ENCODE results near the gene RGS9.

The RGS9 gene

DNA sequence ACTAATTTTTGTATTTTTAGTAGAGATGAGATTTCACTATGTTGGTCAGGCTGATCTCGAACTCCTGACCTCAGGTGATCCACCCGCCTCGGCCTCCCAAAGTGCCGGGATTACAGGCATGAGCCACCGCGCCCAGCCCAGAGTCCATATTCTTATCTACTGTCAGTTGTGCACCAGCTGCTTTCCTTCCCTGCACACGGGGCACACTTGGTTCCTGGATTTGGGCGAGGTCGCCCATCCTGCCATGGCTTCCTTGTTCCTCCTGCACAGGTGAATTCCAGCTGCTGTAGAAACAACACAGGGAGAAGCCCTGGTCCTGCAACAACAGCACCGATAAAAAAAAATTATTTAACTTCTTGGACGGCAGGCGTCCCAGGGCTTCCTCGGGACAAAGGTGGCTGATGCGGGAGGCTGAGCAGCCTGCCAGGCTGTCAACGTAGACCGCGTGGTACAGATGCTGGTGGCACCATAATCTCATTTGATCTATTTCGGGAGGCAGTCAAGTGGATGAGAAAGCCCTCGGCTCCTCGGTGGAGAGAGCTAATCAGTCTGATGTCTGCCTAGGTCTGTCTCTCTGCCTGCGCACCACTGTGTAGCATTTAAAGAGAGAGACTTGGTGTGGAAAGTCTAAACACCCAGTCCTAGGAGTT is 19.1 kb downstream of the RGS9 start:
- Mint-ChIP-seq H3K4me3 (no peak overlapping the region), H3K9me3 (no peaks in the 10 kb centered on the region), H3K36me3 (no peaks in the 10 kb centered on the region), H3K27ac (no peak overlapping the region), H3K4me1 (peaks cover 13% of the 10 kb centered on the region), H3K27me3 (no peaks in the 10 kb centered on the region)
- ATAC-seq (ENCODE audit: low read depth) (no peak), DNase-seq (ENCODE audit: low spot score in 2 of 2) (no peak)

DNA sequence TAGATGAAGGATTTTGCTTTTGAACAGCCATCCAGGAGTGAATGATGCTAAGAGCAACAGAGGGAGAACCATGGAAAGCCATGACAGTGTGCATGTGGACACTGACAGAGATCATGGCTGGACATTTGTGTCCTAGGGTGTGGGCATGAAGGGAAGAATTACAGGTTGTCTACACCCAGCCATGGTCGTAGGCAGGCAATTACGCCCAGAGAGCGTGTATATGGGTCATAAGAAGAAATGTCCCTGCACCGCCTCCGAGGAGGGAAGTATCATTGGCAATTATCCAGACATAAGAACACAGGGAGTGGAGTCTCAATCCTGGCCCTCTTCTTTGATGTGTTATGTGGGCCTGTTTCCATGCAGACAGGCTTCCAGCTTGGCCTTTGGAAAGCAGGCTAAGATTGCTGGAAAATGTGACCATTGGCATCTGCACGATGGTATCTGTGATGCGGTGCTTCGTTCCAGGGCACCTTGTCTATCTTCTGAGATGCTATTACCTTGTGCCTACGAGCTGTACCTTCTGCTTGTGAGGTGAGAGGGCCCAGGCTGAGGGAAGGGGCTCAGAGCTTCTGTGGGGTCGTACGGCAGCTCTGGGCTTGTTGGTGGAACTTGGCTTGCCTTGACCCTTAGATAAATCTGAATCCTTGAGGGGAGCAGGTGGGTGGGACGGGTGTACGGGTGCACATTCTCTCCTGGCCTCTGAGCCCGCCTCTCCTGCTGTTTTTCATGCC is 19.8 kb downstream of the RGS9 start:
- Mint-ChIP-seq H3K4me3 (no peak overlapping the region), H3K4me1 (peaks cover 13% of the 10 kb centered on the region)

DNA sequence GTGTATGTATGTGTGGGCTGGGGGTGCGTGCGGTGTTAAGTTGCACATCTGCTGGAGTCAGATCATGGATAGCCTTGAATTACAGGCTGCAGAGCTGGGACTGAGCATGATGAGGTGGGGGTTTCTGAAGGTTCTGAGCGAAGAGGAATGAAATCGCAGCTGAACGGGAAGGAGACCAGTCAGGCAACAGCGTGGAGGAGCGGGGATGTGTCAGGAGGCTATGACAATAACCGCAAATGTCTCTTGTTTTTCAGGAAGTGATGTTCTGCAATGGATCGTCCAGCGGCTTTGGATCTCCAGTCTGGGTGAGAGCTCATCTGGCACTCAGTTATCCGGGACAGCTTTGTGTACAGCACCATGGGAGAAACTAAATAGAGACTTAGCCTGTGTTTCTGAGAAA is 20.9 kb downstream of the RGS9 start:
- peaks cover 13% of the 10 kb centered on the region for H3K4me1 Mint-ChIP-seq
- H3K4me3 Mint-ChIP-seq: no peak overlapping the region
- H3K36me3 Mint-ChIP-seq: no peaks in the 10 kb centered on the region
- no peak overlapping the region for H3K27ac Mint-ChIP-seq
- H3K9me3 Mint-ChIP-seq: no peaks in the 10 kb centered on the region
- H3K27me3 Mint-ChIP-seq: no peaks in the 10 kb centered on the region
- ATAC-seq (ENCODE audit: low read depth): no peak
- no peak for DNase-seq (ENCODE audit: low spot score in 2 of 2)

More for the DNA sequence above, 19.8 kb downstream of the RGS9 start:
- no peak overlapping the region for H3K27ac Mint-ChIP-seq
- H3K36me3 Mint-ChIP-seq: no peaks in the 10 kb centered on the region
- H3K27me3 Mint-ChIP-seq: no peaks in the 10 kb centered on the region
- ATAC-seq (ENCODE audit: low read depth) (no peak), DNase-seq (ENCODE audit: low spot score in 2 of 2) (no peak)
- no peaks in the 10 kb centered on the region for H3K9me3 Mint-ChIP-seq

DNA sequence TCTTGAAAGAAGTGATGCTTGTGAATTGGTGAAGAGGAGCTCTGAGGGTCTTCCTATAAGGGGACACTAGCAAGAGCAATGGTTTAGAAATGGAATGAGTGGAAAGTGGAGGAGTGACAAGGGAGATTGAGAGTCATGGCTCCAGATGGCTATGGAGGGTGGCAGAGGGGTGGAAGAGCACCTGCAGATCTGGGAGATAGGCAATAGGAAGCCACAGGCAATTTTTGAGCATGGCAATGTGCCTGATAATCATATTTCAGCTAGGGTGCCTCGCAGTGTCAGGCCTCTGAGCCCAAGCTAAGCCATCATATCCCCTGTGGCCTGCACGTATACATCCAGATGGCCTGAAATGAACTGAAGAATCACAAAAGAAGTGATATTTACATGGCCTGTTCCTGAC is 21.5 kb downstream of the RGS9 start:
- no peak overlapping the region for H3K27ac Mint-ChIP-seq
- no peak for DNase-seq (ENCODE audit: low spot score in 2 of 2)
- no peaks in the 10 kb centered on the region for H3K36me3 Mint-ChIP-seq
- no peak overlapping the region for H3K4me3 Mint-ChIP-seq
- H3K4me1 Mint-ChIP-seq: peaks cover 16% of the 10 kb centered on the region
- no peak for ATAC-seq (ENCODE audit: low read depth)
- H3K9me3 Mint-ChIP-seq: no peaks in the 10 kb centered on the region
- H3K27me3 Mint-ChIP-seq: no peaks in the 10 kb centered on the region

DNA sequence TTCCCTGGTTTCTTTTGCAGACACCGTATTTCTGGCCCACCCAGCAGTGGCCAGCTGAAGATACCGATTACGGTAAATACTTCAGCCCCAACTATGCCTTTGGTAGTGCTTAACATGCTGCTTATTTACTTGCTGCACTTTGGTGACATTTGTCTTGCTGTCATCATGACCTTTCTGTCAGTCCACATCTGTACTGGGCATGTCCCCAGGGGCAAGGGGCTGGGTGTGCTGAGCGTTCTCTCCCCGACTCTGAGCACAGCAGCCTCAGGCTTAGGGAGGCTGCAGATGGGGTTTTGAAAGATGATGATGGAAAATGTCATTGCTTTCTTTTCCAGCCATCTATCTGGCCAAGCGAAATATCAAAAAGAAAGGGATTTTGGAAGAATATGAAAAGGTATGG is 23.3 kb downstream of the RGS9 start:
- Mint-ChIP-seq H3K4me3 (no peak overlapping the region), H3K36me3 (no peaks in the 10 kb centered on the region), H3K27me3 (no peaks in the 10 kb centered on the region), H3K9me3 (no peaks in the 10 kb centered on the region), H3K4me1 (peaks cover 10% of the 10 kb centered on the region), H3K27ac (no peak overlapping the region)
- DNase-seq (ENCODE audit: low spot score in 2 of 2) (no peak), ATAC-seq (ENCODE audit: low read depth) (no peak)

DNA sequence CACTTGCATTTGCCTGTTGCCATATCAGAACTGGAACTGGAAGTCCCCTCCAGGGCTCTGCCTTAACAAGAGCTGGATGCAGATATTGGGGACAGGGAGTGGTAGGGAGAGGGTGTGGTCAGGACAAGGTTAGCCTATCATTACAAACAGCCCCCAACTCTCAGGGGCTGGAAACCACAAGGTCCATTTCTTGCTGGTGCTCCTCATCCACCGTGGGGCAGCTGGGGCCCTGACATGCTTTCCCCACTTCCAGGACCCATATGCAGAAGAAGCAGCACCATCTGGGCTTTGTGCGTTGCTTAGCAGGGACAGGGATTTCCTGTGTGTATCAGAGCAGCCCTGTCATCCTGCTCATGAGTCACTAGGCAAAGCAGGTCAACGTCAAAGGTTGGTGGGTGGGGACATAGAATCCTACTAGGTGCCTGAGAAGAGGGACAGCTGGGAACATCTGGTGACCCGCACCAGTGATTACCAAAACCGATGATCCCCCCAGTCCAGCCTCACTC is 26.9 kb downstream of the RGS9 start:
- H3K27me3 Mint-ChIP-seq: no peaks in the 10 kb centered on the region

DNA sequence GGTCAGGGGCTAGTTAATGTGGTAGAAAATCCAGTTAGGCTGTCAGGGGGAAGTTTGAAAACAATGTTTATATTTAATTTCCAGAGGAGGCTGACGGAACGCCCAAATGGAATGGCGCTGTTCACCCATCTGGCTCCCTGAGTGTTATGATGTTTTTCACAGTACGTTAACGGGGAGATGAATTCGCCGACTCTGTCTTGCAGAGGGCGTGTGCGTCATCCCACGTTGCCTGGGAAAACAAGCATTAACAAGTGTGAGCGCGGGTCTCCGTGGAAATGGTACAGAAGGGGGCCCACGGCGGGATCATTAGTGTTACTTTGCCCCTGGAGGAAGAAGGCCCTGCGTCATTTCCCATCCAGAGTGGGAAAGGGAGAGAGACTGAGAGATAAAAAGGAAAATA is 29.6 kb downstream of the RGS9 start:
- H3K36me3 Mint-ChIP-seq: no peaks in the 10 kb centered on the region
- no peaks in the 10 kb centered on the region for H3K27me3 Mint-ChIP-seq
- peaks cover 8% of the 10 kb centered on the region for H3K4me1 Mint-ChIP-seq
- no peak overlapping the region for H3K4me3 Mint-ChIP-seq
- no peak for DNase-seq (ENCODE audit: low spot score in 2 of 2)
- H3K9me3 Mint-ChIP-seq: no peaks in the 10 kb centered on the region
- no peak overlapping the region for H3K27ac Mint-ChIP-seq
- no peak for ATAC-seq (ENCODE audit: low read depth)

More for the DNA sequence above, 26.9 kb downstream of the RGS9 start:
- DNase-seq (ENCODE audit: low spot score in 2 of 2) (peak in 1 of 2 donors; percentile 14), ATAC-seq (ENCODE audit: low read depth) (peak; percentile 93)
- H3K4me3 Mint-ChIP-seq: no peak overlapping the region
- peaks cover 8% of the 10 kb centered on the region for H3K4me1 Mint-ChIP-seq
- no peaks in the 10 kb centered on the region for H3K9me3 Mint-ChIP-seq
- no peaks in the 10 kb centered on the region for H3K36me3 Mint-ChIP-seq
- no peak overlapping the region for H3K27ac Mint-ChIP-seq

DNA sequence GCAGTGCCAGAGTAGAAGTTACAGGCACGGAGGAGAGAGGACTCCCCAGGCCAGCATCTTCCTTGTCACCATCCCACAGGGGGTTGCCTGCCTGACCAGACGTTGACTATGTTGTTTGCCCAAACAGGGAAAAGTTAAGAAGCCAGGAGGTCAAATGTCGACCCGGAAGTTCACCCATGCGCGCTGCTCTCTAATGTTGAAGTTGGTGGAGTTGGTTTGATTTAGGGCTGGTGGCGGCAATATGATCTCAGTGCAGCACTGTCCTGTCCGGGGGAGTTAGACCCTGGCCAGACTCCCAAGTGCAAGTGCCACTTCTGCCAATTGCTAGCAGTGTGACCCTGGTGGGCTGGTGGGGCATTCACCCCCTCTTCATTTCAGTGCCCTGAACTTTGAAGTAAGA is 30.4 kb downstream of the RGS9 start:
- DNase-seq (ENCODE audit: low spot score in 2 of 2) (no peak), ATAC-seq (ENCODE audit: low read depth) (no peak)
- Mint-ChIP-seq H3K9me3 (no peaks in the 10 kb centered on the region), H3K27ac (no peak overlapping the region), H3K4me1 (peaks cover 8% of the 10 kb centered on the region), H3K4me3 (no peak overlapping the region), H3K27me3 (no peaks in the 10 kb centered on the region), H3K36me3 (no peaks in the 10 kb centered on the region)

DNA sequence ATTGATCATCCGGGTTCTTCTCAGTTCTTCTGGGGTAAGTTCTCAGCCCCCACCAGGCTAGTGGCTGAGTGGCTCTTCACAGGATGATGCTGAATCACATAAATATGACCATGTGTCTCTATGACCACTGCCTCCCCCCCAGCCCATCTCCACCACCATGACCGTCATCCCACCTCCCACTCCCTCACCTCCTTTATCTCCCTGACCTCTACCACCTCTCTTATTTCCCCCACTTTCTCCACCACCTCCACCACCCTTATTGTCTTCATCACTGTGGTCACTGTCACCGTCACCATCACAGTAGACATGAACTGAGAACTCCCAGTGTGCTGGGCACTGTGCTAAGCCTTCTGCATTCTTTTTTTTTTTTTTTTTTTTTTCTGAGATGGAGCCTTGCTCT is 32.5 kb downstream of the RGS9 start:
- no peak for ATAC-seq (ENCODE audit: low read depth)
- no peaks in the 10 kb centered on the region for H3K36me3 Mint-ChIP-seq

DNA sequence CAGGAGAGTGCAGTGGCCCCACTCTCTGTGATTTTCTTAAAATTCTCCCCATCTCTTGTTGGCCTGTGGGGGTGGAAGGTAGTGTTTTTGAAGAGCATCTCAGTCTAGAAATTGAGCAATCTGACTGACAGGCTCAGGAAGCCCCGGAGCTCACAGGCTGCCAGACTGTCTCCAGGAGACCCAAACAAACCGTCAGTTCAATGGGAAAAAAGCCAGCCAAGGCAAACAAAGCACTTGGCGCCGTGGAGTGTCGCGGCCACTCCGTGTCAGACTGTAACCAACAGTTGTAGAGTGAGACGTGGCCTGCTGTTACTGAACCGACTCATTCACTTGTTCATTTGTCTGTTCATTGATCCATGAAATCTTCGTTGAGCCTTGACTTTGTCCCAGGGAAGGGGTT is 33.7 kb downstream of the RGS9 start:
- Mint-ChIP-seq H3K27ac (no peak overlapping the region), H3K4me1 (peaks cover 6% of the 10 kb centered on the region), H3K36me3 (no peaks in the 10 kb centered on the region), H3K27me3 (no peaks in the 10 kb centered on the region), H3K9me3 (no peaks in the 10 kb centered on the region), H3K4me3 (no peak overlapping the region)
- ATAC-seq (ENCODE audit: low read depth) (no peak), DNase-seq (ENCODE audit: low spot score in 2 of 2) (no peak)

More for the DNA sequence above, 32.5 kb downstream of the RGS9 start:
- peaks cover 6% of the 10 kb centered on the region for H3K4me1 Mint-ChIP-seq
- DNase-seq (ENCODE audit: low spot score in 2 of 2): no peak
- H3K27me3 Mint-ChIP-seq: no peaks in the 10 kb centered on the region
- H3K27ac Mint-ChIP-seq: no peak overlapping the region
- H3K9me3 Mint-ChIP-seq: no peaks in the 10 kb centered on the region
- H3K4me3 Mint-ChIP-seq: no peak overlapping the region

DNA sequence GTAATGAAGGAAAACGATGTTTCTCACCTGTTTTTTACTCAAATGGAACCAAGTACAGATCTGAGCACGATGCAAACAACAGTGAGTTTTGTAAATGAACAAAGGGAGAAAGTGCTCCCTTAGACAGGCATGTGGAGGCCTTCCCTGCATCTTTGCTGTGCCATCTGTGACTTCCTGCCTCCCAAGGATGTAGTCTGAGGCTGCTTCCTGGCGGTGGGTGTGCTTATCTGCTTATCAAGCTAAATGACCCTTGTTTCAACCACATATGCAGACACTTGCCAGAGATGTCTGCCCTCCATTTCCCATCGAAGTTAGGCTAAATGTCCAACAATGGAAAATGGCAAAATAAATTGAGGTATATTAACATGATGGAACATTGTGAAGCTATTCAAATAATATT is 34.6 kb downstream of the RGS9 start:
- H3K4me3 Mint-ChIP-seq: no peak overlapping the region

DNA sequence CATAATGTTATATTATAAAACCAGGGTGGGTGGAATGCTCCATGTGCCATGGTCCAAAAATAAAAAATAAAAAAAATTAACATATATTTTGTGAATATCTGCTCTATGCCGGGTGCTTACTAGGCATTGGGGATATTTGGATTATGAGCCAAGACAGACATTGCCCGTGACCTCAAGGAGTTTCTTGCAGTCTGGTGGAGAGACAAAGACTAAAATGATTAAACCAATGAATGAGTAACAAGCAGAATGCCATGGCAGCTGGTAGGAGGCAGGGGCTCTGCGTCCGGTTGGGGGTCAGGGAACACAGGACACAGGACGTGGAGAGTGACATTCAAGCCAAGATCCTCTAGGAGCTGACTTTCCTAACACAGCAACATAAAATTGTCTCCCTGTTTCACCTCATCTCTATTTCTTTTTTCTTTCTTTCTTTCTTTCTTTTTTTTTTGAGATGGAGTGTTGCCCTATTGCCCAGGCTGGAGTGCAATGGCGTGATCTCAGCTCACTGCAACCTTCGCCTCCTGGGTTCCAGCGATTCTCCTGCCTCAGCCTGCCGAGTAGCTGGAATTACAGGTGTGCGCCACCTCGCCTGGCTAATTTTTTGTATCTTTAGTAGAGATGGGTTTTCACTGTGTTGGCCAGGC is 35.4 kb downstream of the RGS9 start:
- H3K36me3 Mint-ChIP-seq: peaks cover 2% of the 10 kb centered on the region
- ATAC-seq (ENCODE audit: low read depth) (no peak), DNase-seq (ENCODE audit: low spot score in 2 of 2) (no peak)
- H3K9me3 Mint-ChIP-seq: peaks cover 8% of the 10 kb centered on the region
- H3K4me1 Mint-ChIP-seq: peaks cover 17% of the 10 kb centered on the region
- H3K27me3 Mint-ChIP-seq: peaks cover 10% of the 10 kb centered on the region
- no peak overlapping the region for H3K4me3 Mint-ChIP-seq
- H3K27ac Mint-ChIP-seq: no peak overlapping the region

More for the DNA sequence above, 34.6 kb downstream of the RGS9 start:
- Mint-ChIP-seq H3K36me3 (no peaks in the 10 kb centered on the region), H3K9me3 (peaks cover 2% of the 10 kb centered on the region), H3K4me1 (peaks cover 10% of the 10 kb centered on the region), H3K27me3 (peaks cover 2% of the 10 kb centered on the region), H3K27ac (no peak overlapping the region)
- ATAC-seq (ENCODE audit: low read depth) (no peak), DNase-seq (ENCODE audit: low spot score in 2 of 2) (no peak)

DNA sequence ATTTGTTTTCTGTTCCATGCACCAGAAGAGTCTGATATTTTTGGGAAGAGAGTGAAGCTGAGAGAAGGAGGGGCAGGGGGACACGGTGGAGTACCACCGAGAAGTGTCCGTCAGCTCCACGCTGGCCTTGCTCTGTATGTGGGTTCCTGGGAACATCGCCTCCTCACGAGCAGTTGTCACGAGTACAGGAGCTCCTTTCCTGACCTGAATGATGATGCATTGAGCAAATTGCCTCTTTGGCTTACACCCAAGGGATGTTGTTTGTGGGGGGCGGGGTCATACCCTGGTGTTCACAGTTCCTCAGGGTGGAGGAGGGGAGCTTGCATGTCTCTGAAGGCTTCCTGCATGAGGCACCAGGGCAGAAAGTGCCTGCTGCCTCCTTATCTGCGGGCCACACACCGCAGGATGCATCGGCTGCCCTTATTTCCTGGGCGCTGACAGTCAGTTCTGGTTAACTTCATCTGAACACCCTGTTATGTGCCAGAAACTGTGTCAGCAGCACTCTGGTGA is 36.2 kb downstream of the RGS9 start:
- Mint-ChIP-seq H3K9me3 (peaks cover 8% of the 10 kb centered on the region), H3K27me3 (peaks cover 10% of the 10 kb centered on the region), H3K27ac (no peak overlapping the region), H3K4me1 (peaks cover 17% of the 10 kb centered on the region), H3K4me3 (no peak overlapping the region), H3K36me3 (peaks cover 2% of the 10 kb centered on the region)
- ATAC-seq (ENCODE audit: low read depth): peak; percentile 57
- DNase-seq (ENCODE audit: low spot score in 2 of 2): no peak

DNA sequence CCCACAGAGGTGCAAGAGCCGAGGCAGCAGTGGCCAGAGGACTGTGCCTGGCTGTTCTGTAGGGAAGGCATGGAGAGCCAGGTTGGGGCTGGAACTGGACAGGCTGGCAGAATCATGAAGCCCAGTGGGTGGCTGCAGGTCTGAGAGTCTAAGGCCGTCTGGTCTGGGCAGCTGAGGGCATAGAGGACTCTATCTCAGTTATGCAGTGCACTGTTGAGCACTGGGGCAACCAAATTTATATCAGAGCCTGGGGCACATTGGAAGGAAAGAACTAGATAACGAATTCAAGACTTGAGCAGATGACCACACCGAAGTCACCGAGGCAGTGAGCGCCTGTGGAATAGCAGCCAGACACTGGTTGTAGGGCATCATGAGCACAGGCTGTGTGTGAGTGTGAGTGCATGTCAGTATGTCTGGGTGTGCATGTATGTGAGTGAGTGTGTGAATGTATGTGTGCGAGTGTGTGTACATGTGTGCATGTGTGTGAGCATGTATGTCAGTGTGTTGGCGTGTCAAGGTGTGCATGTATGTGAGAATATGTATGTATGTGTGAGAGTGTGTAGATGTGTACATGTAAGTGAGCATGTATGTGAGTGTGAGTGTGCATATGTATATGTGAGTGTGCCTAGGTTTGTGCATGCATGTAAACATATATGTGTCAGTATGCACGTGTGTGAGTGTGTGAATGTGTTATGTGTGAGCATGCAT is 37.0 kb downstream of the RGS9 start:
- H3K4me3 Mint-ChIP-seq: no peak overlapping the region
- H3K36me3 Mint-ChIP-seq: peaks cover 2% of the 10 kb centered on the region
- H3K27ac Mint-ChIP-seq: no peak overlapping the region
- H3K27me3 Mint-ChIP-seq: peaks cover 10% of the 10 kb centered on the region
- ATAC-seq (ENCODE audit: low read depth) (no peak), DNase-seq (ENCODE audit: low spot score in 2 of 2) (no peak)
- peaks cover 8% of the 10 kb centered on the region for H3K9me3 Mint-ChIP-seq
- H3K4me1 Mint-ChIP-seq: peaks cover 17% of the 10 kb centered on the region
